HG03066 (cell line): ENCODE measurements around the gene CSNK2A3.

Experiments
- ATAC-seq: cut with Tn5 transposase; IDR thresholded peaks from one replicate; pipeline ENCODE4 v1.9.1; 2021; ENCODE audit warnings: low read depth; ENCODE audit not compliant: unreplicated experiment

Gene CSNK2A3

GRCh38 chr11:11344045-11344444, 9.0 kb downstream of the CSNK2A3 start:
- no peak for ATAC-seq

- ATAC-seq = no peak
Observed at GRCh38 chr11:11338304-11338703, 14.7 kb downstream of the CSNK2A3 start.

- no peak for ATAC-seq
Observed at GRCh38 chr11:11336664-11337063, 16.4 kb downstream of the CSNK2A3 start.

GRCh38 chr11:11335043-11335442, 18.0 kb downstream of the CSNK2A3 start:
- ATAC-seq = no peak

- no peak for ATAC-seq
Observed at GRCh38 chr11:11334607-11335006, 18.4 kb downstream of the CSNK2A3 start.

- ATAC-seq = no peak
Observed at GRCh38 chr11:11332141-11332710, 20.8 kb downstream of the CSNK2A3 start.

- no peak for ATAC-seq
Observed at GRCh38 chr11:11329062-11329806, 23.8 kb downstream of the CSNK2A3 start.

- ATAC-seq = no peak
Observed at GRCh38 chr11:11324090-11324489, 29.0 kb downstream of the CSNK2A3 start.

- ATAC-seq = no peak
Observed at GRCh38 chr11:11322101-11322500, 30.9 kb downstream of the CSNK2A3 start.

- ATAC-seq = no peak
Observed at GRCh38 chr11:11320825-11321224, 32.2 kb downstream of the CSNK2A3 start.

- no peak for ATAC-seq
Observed at GRCh38 chr11:11318961-11319360, 34.1 kb downstream of the CSNK2A3 start.

GRCh38 chr11:11318461-11318860, 34.6 kb downstream of the CSNK2A3 start:
- ATAC-seq = no peak

- no peak for ATAC-seq
Observed at GRCh38 chr11:11316651-11317230, 36.3 kb downstream of the CSNK2A3 start.

GRCh38 chr11:11313902-11314692, 39.0 kb downstream of the CSNK2A3 start:
- ATAC-seq = no peak

GRCh38 chr11:11313426-11313825, 39.6 kb downstream of the CSNK2A3 start:
- no peak for ATAC-seq

GRCh38 chr11:11312738-11313137, 40.3 kb downstream of the CSNK2A3 start:
- no peak for ATAC-seq

GRCh38 chr11:11311169-11311568, 41.9 kb downstream of the CSNK2A3 start:
- ATAC-seq = no peak

GRCh38 chr11:11309906-11310305, 43.1 kb downstream of the CSNK2A3 start:
- no peak for ATAC-seq

- ATAC-seq = no peak
Observed at GRCh38 chr11:11308249-11308648, 44.8 kb downstream of the CSNK2A3 start.

GRCh38 chr11:11306855-11307254, 46.2 kb downstream of the CSNK2A3 start:
- ATAC-seq = no peak

GRCh38 chr11:11304550-11304949, 48.5 kb downstream of the CSNK2A3 start:
- no peak for ATAC-seq
